GM21381 (cell line): Measurements from ENCODE around the gene ZNRF3.
"Not testable (repeated sequence)": the region's sequence is repeated elsewhere in the genome, so short reads cannot be mapped to it uniquely, and the experiment has no call there.

Experiments
- ATAC-seq: cut with Tn5 transposase; IDR thresholded peaks from one replicate; pipeline ENCODE4 v1.9.1; 2021; ENCODE audit warnings: mild to moderate bottlenecking, moderate library complexity; ENCODE audit not compliant: unreplicated experiment

ZNRF3 gene

DNA sequence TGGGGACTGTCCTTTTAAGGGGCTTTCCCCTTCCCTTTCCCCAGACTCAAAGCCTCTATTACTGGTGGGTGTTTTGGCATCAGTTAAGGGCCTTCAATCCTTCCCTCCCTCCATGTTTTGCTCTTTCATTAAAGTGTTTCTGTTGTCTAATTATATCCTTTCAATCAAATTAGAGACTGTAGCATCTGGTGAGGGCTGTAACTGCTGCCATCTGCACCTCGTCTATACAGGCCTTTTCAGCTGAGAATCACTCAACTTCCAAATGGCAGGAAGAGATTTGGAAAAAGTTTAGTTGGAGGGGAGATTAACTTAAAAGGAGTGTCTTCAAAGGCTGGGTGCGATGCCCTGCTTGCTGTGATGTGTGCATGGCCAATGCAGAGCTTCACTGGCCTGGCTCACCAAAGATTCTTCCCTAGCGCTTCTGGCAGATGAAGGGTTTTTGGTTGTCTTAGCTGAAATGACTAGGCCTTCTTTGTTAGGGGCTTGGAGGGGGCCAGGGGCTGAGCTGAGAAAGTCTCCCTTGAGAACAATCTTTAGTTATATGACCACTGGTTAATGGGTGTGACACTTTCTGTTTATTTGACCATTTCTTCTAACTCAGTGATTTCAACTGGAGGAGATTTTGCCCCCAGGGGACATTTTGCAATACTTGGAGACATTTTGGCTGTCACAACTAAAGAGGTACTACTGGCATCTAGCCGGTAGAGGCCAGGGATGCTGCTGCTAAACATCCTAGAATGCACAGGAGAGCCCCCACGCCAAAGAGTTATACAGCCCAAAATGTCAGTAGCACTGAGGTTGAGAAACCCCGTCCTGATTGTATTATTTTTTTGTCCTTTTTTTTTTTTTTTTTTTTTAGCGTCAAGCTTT is 197.0 kb downstream of the ZNRF3 start:
- ATAC-seq, result no peak

DNA sequence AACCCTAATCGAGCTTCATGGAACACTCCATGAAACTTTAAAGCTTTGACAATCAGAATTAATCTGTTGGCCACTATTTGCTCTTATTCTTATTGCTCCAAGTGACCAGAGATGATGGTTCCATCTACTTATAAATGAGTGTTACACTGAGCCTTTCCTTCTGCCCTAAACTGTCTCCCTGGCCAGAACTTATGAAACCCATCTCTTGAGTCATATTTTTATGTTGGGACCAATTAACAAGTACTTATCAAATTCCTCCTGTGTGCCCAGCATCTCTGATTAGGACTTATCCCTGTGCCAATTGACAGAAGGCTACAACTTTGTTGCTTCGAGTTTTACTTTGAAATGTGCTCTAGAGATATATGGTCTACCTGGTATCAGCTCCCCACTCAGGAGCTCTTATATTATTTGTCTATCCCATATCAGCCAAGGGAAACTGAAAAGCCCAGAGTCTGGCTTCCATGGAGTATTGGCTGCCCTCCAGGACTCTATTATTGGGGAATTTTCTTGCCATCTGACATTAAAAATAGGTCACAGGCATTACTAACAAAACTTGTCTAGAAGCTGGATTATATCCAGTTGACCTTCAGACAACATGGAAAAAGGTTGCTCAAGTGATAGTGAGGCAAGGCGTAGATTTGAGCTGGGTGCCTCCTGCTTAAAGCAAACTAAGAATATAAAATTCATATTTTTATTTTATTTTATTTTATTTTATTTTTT is 198.3 kb downstream of the ZNRF3 start:
- no peak for ATAC-seq

- no peak for ATAC-seq
Measured at GRCh38 chr22:29082826-29083545, 199.6 kb downstream of the ZNRF3 start.

- not testable (repeated sequence) for ATAC-seq
Measured at GRCh38 chr22:29083576-29083932, 200.2 kb downstream of the ZNRF3 start.

- no peak for ATAC-seq
Measured at GRCh38 chr22:29083933-29084591, 200.7 kb downstream of the ZNRF3 start.

GRCh38 chr22:29087012-29087411 is 203.6 kb downstream of the ZNRF3 start:
- ATAC-seq, result no peak

DNA sequence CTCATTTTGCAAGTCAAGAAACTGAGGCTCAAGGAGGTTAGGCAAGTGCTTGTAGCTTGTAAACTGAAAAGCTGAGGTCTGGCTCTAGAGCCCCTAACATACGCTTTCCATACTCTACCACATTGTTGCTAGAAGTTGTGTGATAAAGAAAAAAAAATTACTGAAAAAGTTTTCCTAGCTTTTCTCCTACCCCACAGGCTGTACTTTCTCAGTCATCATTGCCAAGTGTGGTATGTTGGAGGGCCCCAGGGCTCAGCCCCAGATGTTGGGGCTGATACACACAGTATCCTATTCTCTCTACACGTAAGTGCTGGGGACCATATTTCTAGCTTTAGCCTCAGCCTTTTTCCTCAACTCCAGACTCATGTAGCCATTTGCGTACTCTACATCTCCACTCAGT is 205.4 kb downstream of the ZNRF3 start:
- no peak for ATAC-seq

DNA sequence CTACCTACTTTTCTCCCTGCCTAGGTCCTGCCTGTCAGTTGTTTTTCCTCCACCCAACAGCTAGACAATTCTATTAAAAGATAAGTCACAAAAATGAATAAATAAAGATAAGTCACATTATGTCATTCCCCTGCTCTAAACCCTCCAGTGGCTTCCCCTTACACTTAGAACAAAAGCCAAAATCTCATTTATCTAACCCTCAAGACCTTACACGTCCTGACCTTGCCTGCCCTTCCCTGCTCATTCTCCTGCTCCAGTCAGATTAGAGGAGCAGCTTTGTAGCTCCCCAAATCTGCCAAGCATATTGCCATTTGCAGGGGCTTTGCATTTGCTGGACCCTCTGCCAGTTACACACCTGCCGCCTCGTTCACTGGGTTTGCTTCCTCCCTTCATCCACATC is 206.1 kb downstream of the ZNRF3 start:
- ATAC-seq, result no peak

DNA sequence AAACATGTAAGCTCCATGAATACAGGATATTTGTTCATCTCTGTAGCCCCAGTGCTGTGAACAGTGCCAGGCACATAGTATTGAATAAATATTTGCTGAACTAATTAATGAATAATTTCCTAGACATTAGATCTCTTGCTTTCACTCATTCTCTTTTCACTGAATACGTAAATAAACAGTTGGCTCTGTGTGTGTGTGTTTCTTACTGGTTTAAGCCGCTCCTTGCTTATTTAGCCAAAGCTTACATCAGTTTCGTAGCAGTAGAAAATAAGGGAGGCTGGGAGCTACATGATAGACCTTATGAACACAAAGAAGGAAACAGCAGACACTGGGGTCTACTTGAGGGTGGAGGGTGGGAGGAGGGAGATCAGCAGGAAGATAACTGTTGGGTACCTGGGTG is 206.7 kb downstream of the ZNRF3 start:
- ATAC-seq, result no peak

- ATAC-seq, result no peak
Measured at GRCh38 chr22:29092243-29092642, 208.9 kb downstream of the ZNRF3 start.

GRCh38 chr22:29093030-29093429 is 209.7 kb downstream of the ZNRF3 start:
- no peak for ATAC-seq

DNA sequence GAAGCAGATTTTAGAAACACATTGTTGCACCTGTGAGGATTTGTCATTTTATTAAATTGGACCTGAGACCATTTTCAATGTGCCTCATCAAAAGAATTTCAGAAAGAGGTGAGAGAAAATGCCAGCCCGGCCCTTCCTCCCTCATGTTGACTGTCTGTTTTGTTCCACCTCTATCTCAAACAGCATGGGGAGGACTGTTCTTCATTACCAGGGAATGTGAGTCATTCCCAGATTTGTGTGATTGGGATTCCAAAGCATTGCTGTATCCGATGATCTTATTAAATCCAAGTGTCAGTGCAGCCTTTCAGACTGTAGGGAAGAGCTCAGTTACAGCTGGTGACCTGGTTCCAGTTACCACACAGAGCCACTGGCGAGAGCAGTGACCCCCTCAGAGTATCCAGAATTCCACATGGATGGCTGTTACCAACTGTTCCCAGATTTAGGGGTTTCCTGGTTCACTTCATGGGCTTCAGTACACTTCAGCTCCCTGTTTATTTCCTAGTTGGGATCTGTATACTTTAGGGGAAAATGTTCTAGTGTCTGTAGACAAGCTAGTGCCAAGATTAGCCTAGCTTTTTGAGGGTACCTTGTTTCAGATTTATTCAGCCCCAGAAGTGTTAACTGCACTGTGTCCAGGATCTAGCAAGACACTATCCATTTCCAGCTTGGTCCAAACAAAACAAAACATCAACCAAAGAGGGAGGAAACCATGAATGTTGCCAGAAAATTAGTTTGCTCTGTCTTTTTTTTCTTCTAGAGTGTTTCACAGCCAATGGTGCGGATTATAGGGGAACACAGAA is 210.3 kb downstream of the ZNRF3 start:
- ATAC-seq, result no peak

DNA sequence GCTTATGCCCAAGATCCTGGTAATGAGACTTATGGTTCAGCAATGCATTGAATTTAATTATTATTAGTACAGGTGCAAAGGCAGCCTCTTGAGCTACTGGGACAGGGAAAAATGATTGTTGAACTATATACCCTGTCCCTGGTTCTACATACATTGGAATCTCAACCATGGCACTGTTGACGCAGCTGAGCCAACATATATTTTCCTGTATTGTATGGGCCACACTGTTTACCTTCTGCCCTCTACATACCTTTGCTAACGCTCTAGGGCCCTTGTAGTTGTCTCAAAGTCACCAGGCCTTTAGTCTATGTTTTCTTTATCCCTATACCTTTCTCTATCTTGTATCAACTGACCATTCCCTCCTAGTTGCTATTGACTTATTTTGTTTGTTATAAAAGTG is 212.1 kb downstream of the ZNRF3 start:
- ATAC-seq, result no peak

DNA sequence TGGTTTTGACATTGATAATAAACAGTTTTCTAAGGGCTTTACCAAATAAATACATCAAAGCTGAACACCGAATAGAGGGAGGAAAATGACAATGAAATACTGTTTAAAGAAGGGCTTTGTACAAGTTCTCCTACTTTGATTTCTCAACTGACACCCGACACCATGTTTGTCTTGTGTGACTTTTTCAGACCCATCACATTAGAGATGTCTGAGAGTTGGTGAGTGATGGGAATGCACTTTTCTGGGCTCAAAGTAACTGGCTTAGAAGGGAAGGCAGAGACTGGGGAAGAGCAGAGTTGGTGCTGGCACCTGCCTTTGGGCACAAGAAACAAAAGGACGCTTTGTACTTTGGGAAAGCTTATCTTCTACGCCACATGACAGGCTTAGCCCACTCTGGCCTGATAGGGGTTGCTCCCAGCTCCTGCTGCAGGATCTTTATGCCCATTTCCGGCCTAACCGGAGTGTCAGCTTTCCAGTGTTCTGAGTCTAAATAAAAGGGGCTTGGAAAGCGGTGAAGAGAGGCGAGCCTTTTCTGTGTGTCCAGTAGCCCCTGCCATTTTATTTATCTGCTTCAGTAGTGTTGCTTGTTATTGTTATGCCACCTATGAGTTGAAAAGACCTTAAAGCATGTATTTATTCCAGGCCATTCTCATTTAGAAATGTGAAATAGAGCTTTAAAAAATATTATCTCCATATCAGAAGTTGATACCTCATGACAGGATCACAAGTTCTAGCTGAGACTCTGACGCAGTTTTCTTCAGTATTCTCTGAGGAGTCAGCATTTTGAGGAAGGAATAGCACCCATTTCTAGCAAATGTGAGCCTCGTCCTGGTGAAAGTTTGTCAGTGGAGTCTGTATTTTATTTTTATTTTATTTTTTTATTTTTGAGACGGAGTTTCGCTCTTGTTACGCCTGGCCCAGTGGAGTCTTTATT is 213.6 kb downstream of the ZNRF3 start:
- ATAC-seq, result no peak

DNA sequence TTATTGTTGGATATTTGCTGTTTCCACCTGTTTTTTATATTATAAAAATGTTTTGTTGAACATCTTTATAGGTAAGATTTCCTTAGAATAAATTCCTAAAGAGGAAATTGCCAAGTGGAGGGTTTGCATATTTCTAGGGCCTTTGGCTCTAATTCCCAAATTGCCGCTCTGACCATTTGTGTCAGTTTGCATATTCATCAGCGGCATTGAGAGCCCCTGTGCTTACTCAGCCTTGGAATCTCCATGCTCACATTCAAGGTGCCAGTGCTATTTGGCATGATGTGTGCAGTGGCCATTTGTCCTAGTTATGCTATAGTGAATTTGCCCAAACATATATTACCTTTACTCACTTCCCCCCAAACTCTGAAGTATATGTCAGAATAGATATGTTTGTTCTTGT is 214.9 kb downstream of the ZNRF3 start:
- ATAC-seq, result no peak

DNA sequence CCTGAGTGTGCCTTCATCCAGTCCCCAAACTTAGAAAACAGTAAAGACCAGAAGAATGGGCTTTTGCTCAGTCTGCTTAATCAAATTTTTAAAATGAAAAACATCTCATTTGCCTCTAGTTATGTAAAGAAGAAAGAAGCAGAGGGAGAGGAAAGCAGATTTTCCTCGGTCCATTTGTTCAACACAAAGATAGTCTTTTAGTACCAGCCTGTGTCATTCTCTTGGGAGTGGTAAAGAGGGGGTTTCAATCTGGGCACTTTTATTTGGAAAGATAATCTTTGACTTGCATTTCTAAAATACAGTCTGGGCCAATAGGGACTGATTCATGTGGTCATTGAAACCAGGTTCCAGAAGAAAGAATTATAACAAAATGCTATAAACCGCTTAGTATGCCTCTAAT is 218.9 kb downstream of the ZNRF3 start:
- no peak for ATAC-seq

DNA sequence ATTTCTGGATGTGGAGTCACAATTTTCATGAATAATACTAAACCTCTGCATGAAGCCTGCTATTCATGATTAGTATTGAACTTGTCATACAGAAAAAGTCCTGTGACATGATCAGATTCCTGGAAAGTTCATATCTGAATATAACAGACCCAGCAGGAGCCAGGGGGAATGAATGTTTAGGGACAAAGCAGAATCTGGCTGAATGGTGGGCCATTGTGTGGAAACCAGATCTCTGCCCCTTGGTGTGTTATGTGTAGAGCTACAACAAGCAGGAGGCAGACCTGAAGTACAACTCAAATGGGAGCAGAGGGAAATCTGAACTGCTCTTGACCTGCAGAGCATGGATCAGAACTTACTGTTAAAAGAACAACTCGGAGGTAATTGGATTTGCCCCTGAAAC is 219.7 kb downstream of the ZNRF3 start:
- no peak for ATAC-seq

DNA sequence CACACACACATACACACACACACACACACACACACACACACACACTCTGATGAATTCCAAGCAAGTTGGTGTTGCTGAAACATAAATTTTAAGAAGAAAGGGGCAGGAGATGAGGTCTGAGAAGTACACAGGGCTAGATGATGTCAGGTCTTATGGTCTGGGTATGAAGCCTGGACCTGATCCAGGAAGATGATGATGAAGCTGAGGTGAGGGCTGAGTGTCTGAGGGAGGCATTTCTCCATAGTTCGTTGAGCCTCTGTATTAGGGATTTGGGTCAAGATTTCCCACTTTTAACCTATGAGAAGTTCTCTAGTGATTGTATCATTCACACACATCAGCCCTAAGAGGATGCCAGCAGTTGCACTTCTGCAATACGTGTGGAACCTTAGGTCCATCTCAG is 222.1 kb downstream of the ZNRF3 start:
- no peak for ATAC-seq

DNA sequence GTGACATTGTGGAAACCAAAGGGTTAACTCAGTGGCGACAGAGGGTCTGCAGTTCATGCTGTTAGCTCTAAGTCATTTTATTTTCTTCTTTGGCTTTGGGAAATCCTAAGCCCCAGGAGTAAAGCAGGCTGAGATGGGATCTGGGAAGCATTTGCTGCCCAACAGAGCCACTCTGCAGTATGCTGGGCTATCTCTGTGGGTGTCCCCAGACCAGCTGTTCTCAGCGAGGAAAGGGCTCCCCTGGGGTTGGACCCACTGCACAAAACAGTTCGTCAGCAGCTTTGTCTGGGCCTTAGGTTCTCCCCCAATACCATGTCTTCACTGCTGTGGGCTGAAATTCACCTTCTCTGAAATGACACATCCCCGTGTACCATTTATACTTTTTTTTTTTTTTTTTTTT is 223.5 kb downstream of the ZNRF3 start:
- no peak for ATAC-seq
